H4 (cell line): ENCODE measurements around the gene DMD. TPM values are rescaled to one million over a fixed set of nuclear protein-coding genes. Genes with fewer than 3 reads are reported as not detected.

Experiments used
- DNase-seq: peaks from one replicate; pipeline ENCODE4 v3.0.0-alpha.2; 2015; ENCODE audit warnings: low spot score
- total RNA-seq: library from RNA; depleted of rRNA; stranded (reverse); fragments of >200 nt; shearing (Covaris generic); gene quantifications from 2 replicates; pipeline ENCODE4 v1.2.3, GENCODE V29; 2014

The DMD gene
- total RNA-seq, 1 experiment from 2014 or later = 13.3 TPM

DNA sequence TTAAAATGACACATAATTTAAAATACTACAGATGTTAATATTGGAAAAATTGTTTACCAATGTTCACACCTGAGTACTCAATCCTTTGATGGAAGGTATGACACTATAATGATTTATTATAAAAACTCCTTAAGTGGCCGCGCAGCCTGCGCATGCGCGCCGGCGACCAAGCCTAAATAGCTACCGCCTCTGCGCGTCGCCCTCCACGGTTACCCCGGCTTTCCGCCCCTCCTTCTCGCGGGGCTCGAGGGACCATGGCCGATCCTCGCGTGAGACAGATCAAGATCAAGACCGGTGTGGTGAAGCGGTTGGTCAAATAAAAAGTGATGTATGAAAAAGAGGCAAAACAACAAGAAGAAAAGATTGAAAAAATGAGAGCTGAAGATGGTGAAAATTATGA, 170.2 kb downstream of the DMD start:
- no peak for DNase-seq

DNA sequence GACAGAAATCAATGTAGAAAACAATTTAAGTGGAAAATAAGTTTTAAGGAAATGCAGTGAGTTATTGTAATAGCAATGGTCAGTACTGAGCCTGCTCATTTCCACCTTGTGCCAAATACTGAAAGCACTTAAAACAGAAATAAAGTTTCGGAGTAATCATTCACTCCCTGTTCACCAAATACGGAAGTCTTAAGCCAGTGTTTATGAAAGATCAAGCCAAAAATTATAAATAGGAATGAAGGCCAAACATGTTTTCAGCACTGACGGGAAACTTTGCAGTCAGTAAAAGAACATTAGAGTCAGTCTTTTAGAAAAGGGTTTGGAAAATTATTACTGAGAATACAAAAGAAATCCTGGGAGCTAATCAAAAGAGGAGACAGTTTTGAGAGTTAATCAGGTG, 178.6 kb downstream of the DMD start:
- DNase-seq = no peak

DNA sequence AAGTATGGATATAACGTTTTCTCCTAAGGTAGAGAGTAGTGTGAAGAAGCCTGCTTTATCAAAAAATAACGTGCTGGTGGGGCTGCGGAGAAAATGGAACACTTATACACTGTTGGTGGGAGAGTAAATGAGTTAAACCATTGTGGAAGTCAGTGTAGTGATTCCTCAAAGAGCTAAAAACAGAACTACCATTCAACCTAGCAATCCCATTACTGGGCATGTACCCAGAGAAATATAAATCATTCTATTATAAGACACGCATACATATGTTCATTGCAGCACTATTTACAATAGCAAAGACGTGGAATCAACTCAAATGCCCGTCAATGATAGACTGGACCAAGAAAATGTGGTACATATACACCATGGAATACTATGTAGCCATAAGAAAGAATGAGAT, 196.4 kb downstream of the DMD start:
- DNase-seq = no peak

DNA sequence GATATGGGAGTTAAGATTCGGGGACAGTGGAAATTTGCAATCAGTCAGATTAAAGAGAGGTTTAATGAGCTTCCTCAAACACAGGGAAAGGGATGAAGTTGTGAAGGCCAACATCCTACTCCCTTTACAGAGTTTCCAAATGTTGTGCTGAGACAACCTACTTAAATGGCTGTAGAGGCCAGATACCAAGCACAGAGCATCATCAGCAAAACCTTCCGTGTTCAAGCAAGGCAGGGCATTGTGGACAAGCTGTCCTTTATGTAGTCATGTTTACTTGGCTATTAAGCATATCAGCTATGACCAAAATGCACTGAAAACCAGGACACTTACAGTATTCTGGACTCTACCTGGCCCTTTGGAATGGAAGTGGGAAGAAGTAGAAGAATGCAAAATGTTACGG, 197.3 kb downstream of the DMD start:
- DNase-seq = no peak

DNA sequence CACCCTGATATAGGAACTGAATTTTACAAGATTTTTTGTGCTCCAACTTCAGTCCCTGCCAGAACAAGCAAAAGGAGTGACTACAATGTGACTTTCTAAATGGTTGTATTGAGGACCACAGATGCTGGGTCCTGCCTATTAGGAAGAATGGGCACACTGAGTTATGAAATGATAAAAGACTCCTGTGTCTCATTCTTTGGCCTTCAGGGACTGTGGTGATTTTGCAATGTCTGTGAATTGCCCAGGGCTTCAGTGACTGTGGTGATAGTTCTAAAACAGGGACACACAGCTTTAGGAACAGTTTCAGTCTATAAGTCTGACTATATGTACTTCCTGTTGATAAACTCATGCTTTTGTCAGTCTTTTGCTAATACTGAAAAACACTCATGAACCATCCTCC, 210.2 kb downstream of the DMD start:
- DNase-seq = no peak

DNA sequence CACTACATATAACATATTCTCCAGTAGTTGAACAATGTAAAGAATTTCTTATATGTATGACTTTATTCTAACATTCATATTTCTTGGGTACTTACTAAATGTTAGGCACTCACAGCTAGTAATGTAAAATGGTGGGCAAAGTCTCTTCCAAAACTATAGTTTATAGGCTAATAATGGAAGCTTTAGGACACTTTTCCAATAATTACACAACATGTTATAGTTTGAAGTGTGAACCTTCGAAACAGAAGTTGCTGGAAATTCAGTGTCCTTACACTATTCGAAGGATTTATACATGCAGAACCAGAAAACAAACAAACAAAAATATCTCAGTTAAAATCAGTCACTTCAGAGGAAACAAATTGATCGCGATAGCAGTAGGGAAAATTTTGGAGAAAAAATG, 212.6 kb downstream of the DMD start:
- DNase-seq = no peak

DNA sequence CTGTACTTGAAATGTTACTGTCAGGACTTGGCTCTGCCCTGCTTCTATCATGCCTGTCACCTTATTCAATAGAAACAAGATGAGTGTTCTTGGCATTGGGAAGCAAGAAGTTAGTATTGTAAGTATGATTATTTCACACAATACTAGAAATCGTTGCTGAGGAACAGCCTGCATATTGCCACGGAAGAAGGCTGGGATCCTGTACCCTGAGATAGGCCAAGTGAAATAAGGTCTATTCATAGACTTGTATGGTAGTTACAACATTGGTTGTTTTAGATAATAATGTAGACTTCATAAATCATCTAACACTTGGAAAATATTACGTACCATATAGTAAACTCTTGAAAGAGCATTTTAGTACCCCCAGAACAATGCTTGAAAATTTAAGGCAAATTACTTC, 215.9 kb downstream of the DMD start:
- no peak for DNase-seq

DNA sequence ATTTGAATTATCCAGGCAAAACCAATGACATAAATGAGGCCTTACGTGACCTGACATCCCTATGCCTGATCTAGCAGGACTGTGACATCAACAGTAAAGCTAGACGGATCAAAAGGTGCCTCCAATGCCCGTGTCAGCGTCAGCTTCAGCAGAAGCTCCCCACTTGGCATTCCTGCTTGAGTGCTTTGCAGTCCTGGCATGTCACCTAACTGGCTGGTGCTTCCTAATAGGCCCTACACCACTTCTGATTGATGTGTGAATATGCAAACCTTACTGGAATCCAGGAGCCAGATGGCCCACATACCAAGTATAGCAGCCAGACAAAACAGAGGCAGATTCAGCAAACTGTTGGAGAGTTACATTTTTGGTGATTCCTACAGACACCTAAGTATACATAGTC, 224.2 kb downstream of the DMD start:
- no peak for DNase-seq

DNA sequence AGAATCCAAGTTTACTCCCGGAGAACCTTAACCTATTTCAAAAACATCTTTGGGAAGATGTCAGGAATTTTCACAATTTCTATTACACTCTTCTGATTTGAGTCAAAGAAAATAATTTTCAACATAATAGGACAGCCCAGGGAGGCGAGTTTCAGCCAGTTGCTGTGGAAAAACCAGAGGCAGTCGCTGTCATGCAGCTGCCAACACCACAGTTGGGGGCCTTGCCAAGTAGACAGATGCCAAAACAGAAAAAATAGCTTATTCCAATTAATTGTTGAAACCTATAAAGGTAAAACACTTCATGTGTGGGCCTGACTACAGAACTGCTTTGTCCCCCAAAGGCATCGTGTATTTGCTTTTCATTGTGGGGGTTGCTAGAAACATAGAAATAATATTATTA, 225.8 kb downstream of the DMD start:
- DNase-seq = no peak

DNA sequence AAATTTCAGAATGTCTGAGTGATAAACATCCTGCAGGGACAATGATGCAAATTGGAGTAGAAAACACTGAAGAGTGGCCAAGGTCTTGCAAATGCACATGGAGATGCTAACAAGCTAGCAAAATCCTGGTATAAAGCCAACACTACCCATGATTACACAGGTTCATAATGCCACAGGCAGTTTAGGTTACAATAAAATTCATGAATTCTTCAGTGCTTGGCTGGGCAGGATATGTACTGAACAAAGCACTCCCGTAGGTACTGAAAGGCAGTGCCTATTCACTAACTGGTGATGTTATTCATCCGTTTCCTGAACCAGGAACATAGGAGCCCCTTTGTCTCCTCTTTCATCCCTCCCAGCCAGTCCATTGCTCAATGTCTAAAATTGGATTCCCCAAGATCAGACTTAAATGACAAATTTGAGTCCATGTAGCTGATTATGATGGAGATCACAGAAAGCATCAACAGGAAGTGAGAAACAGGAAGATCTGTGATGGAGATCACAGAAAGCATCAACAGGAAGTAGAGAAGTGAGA, 244.5 kb downstream of the DMD start:
- DNase-seq = no peak

DNA sequence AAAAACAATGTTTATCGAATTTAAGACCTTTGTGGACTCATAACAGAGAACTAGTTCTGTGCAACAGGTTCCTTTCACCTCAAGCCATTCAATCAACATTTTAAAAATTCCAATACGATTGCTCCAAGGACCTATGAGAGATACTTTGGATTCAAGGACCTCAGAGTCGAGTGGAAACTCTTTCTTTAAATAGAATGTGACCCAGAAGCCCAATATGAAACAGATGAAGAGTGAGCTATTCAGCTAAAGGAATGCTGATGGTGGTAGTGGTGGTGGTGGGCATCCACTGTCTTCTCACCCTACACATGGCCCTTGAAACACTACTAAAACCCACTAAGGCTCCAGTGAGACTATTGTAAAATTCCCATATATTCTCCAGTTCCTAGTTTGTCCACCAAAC, 257.2 kb downstream of the DMD start:
- DNase-seq = no peak

DNA sequence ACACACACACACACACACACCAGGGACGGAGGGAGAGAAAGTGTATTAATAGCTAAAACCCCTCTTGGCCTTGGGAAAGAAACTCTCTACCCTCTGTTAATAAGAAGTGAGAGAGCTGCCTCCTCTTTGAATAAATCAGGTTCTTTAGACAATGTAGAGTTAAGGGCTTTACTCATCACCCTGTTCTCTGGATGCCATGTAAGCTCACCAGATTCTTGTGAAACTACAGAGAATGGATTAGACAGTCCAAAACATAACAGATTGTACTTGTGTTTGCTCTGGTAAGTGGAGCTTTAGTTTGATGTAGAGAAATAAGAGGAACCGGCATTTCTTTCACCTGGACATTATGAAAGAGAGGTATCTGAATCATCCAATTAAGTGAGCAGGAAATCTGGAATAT, 263.2 kb downstream of the DMD start:
- no peak for DNase-seq

DNA sequence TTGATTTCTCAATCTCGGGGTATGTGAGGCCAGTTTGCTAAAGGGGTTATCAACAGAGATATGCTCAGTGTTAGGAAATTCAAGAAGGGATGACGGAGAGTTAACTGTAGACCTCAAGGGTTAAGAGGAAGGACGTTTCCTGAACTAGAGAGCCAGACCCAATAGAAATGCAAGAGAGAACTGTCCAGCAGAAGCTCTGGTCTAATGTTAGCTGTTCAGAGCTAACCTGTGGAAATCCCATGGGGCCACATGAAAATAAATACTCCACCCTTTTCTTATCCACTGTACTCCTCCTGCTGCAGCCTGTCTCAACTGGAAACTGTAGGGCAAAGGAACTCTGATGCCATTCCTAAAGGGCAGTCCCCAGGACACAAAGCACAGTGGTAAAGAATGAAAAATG, 274.3 kb downstream of the DMD start:
- DNase-seq = no peak

DNA sequence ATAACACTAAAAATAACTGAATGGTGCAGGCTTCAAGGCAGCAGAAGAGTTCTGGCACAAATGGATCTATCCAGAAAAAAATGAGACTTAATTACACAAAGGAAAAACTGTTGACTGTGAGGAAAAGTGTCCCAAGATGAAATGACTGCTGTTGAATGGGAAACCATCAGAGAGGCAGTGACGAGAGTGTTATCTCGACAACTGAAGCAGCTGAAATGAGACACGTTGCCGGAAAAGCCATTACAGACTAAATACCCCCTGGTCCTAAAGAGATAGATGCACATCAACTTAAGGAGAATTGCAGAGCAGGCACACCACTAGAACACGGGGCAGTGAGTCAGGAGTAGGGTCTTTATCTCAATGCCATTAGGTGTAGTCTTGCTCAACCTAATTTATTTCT, 277.8 kb downstream of the DMD start:
- no peak for DNase-seq

DNA sequence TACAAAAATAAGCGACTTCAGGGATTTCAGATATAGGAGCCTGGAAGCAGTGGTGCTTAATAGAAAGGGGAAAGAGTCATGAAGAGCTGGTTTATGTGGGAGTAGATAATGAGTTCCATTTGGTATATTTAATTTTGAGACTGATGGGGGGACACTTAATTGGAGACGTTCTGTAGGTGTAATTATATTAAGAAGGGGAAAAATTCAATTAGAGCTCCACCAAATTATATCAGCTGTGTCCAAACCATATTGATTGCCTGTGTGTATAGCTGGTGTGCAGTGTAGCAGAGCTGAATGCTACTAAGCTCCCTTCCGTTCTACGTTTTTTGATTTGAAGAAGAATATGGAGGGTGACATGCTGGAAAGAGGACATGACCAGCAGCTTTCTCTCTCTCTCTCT, 282.3 kb downstream of the DMD start:
- DNase-seq = no peak

DNA sequence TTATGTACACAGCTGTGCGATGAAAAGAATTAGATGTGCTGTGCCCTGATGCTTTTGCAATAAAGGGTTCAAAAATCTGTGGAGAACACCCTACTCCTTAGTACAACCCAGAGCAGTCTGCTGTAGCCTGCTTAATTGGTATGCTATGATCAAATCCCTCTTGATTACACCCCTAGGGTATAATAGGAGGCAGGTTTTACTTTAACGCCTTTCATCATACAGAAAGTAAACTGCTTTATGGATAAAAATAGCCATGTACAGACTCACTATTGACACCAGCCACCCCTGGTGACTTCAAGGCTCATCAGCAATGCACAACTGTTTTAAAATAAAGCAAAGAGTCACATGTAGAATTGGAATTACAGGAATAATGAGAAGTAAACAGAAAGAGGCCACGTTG, 315.3 kb downstream of the DMD start:
- no peak for DNase-seq

DNA sequence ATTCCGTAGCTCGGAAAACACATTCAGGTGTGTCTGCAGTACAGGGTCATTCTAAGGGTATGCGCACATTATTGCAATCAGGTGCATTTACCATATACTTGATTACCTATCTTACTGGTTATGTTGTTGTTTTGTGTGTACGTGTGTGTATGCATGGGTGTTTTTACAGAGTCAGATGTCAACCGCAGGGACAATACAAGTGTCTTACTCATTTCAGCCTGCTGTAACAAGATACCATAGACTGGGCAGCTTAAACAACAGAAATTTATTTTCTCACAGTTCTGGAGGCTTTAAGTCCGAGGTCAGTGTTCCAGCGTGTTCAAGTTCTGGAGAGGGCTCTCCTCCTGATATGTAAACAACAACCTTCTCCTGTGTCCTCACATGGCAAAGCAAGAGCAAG, 316.7 kb downstream of the DMD start:
- no peak for DNase-seq

DNA sequence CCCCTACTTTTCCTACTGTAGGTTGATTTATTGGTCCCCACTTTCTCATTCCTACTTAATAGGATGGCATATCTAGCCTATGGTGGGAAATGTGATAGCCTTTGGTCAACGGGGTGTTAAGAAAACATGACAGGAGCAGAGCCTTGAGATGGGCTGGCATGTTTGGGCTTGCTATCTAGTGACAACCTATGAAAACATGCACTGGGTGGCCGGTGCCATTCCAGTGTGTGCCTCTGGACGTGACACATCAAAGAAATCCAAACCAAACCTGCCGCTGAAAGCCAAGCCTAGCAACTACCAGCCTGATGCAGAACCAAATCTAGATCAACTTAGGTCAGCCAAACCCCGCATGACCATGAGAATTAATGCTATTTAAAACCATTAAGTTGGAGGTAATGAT, 317.6 kb downstream of the DMD start:
- DNase-seq = no peak

DNA sequence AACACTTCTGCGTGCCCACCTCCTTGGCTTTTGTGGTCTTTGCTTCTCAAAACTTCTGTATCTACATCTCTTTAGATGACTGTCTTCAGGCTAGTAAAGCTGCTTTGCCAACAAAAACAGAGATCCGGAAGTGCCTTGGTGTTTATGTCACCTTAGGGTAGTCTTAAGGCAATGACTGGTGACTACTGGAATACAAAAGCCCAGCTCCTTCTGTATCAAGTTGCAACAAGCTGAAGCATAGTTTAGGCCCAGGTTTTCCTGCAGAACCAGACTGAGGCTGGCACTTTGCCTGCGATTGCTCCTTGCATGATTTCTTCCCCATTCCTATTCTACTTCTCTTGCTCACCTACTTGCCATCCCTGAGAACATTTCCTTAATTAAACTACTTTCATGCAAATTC, 333.8 kb downstream of the DMD start:
- DNase-seq = peak; percentile 45

DNA sequence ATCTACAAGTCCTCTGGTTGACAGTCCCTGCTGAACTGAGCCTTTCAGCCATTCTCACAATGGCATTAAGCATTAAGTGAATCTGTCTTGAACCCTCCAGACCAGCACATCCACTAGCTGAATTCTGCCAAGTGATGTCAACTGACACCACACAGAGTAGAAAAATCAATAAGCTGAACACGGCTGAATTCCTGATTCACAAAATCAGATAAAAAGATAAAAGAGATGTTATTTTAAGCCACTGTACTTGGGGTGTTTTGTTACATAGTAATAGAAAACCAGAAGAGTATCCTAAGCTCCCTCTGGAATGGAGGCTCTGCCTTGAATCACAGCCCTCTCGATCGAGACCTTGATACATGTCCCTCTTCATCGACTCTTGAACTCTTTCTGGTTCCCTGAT, 336.5 kb downstream of the DMD start:
- DNase-seq = no peak

DNA sequence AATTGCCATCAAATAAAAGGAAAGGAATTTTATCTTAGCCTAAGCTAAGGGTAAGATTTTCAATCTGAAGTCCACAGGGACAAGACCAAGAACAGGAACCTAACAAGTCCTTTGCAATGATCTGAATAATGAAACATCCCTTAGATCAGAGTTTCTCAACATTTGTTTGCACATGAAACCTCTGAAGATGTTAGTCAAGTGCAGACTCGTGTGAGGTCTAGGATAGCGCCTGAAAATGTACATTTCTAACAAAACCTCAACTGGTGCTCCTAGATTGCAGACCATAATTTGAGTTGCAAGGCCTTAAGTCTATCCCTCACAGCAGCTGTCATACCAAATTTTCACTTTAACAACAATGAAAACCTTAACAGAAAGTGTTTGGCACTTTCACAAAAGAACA, 337.6 kb downstream of the DMD start:
- no peak for DNase-seq

DNA sequence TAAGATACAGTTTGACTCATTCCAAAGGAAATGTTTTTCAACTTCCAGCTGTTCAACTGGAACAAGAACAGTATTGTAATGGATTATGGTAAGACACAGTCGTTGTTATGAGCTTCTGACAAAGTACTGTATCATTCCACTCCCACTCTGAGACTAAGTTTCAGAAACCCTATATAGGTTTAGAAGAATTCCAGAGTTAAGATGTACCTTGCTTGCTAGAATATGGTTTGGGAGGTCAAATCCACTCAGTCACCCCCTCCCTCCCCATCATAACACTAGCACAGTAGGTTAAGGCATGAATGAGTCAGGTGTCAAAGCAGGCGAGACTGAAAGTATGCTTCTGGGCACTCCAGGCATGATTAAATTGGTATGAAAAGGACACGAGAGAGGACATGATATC, 339.7 kb downstream of the DMD start:
- DNase-seq = no peak

DNA sequence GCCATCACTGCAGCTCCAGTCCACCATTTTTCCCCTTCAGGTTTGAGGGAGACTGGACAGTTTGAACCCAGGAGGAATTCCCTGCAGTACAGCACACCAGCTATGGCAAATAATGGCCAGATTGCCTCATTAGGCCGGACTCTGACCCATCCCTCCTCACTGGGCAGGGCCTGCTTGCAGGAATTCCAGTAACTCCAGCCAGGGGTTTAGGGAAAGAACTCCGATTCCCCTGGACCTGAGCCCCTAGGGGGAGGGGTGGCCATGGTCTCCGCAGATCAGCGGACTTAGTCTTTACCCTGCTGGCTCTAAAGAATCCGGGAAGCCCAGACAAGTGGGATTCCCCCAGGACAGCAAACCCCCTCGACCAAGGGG, 342.8 kb downstream of the DMD start:
- no peak for DNase-seq

DNA sequence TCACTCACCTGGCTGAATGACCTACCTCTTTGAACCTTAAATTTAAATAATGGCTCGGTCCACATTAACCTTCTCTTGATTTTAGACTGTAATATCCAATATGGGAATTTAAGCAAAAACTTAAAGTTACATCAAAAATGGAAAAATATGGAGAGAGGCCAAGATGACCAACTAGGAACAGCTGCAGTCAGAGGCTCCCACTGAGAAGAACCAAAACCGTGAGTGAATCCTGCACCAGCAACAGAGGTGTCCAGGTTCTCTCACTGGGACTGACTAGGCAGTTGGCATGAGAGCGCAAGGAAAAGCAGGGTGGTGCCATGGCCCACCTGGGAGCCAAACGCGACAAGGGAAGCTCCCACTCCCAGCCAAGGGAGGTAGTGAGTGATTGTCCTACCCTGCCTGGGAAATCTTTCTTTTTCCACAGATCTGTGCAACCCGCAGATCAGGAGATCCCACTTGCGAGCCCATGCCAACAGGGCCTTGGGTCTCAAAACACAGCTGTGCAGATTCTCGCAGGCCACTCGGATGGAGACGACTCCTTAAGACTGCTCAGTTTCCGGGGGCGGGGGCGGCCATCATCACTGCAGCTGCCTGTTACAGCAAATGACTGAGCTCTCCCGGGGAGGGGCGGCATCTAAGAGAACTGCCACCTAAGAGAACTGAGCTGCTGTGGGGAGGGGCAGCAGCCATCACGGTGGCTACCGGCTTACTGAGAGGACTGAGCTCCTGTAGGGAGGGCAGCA, 343.4 kb downstream of the DMD start:
- no peak for DNase-seq
